K562 (cell line): ENCODE data around the gene KCTD1. TPM values are rescaled to one million over a fixed set of nuclear protein-coding genes. Genes with fewer than 3 reads are reported as not detected.

Source experiments
- ATAC-seq: fragments of 200-7000 bp; cut with Tn5 transposase; 3 replicates; pipeline ENCODE4 v1.9.1; 2020; ENCODE audit warnings: moderate library complexity
- BruUV-seq: library from RNA; stranded (reverse); fragments of 400-500 nt; replicated peaks from 2 replicates; lab custom pipeline; 2021; lab: Mats Ljungman, UMichigan
- CTCF ChIA-PET: fragments of 300-600 bp; formaldehyde crosslinking; extraction: SDS; loops from one replicate; lab custom pipeline; 2021; ENCODE audit warnings: low intra/inter-chr PET ratio; lab: Yijun Ruan, JAX
- POLR2A ChIA-PET: fragments of 300-600, 350-650 bp; sonication (Branson Sonifier 250); formaldehyde crosslinking; extraction: SDS; loops from one replicate; lab custom pipeline; 2021; ENCODE audit warnings: antibody characterized with exemption, inconsistent platforms; lab: Yijun Ruan, JAX
- DNase-seq, 4 experiments: peaks; one replicate each; pipeline versions ENCODE4 v3.0.0 to v3.0.0-alpha.2; 2011 to 2018; ENCODE audit warnings: low spot score in 3 of 4, mixed read lengths in 3 of 4; ENCODE audit errors: extremely low read depth in 1 of 4
- FAIRE-seq: peaks from 2 replicates; lab custom pipeline; 2011; peaks lifted over from hg19 to GRCh38; lab: Jason Lieb, UNC
- H2AFZ ChIP-seq: 2 replicates; pipeline ENCODE4 v1.6.0; 2011; ENCODE audit warnings: low read depth, low read length, control low read depth, inconsistent platforms
- H3K27ac ChIP-seq: fragments of 200-600 bp; 3 replicates; pipeline ENCODE4 v1.8.0; 2011; ENCODE audit warnings: low read depth, mild to moderate bottlenecking, control low read depth, inconsistent platforms, low read length, moderate library complexity, mixed read lengths; ENCODE audit errors: extremely low read depth
- H3K27me3 ChIP-seq, 2 experiments: fragments of 300-600 bp in 1 of 2; 2 replicates in 1 of 2; 3 replicates in 1 of 2; pipeline versions ENCODE4 v1.6.0 to v1.8.0; 2011; ENCODE audit warnings: inconsistent platforms in 2 of 2, low read length in 2 of 2, mild to moderate bottlenecking in 1 of 2, mixed read lengths in 1 of 2, moderate library complexity in 1 of 2; ENCODE audit not compliant: control insufficient read depth in 2 of 2, insufficient read depth in 2 of 2
- H3K36me3 ChIP-seq: fragments of 300-600 bp; 3 replicates; pipeline ENCODE4 v1.8.0; 2011; ENCODE audit warnings: mild to moderate bottlenecking, low read length, inconsistent platforms; ENCODE audit not compliant: control insufficient read depth, insufficient read depth
- H3K4me1 ChIP-seq, 2 experiments: fragments of 200-600 bp in 1 of 2; replicated peaks in 1 of 2; 2 replicates in 1 of 2; 3 replicates in 1 of 2; pipeline versions ENCODE4 v1.5.1 to v1.8.0; 2011; ENCODE audit warnings: inconsistent platforms in 2 of 2, low read length in 2 of 2, mild to moderate bottlenecking in 1 of 2, mixed read lengths in 1 of 2, moderate library complexity in 1 of 2; ENCODE audit not compliant: control insufficient read depth in 2 of 2, insufficient read depth in 2 of 2
- H3K4me2 ChIP-seq: 2 replicates; pipeline ENCODE4 v1.6.1; 2011; ENCODE audit warnings: low read length, control low read depth, inconsistent platforms, mixed read lengths; ENCODE audit not compliant: insufficient read depth
- H3K4me3 ChIP-seq: fragments of 200-600 bp; sonication (generic), shearing (Covaris generic); 2 replicates; pipeline ENCODE4 v1.5.1; 2016; ENCODE audit warnings: control low read depth, inconsistent platforms
- H3K79me2 ChIP-seq: fragments of 200-600 bp; 3 replicates; pipeline ENCODE4 v1.8.0; 2011; ENCODE audit warnings: low read length, inconsistent platforms; ENCODE audit not compliant: control insufficient read depth, insufficient read depth
- H3K9ac ChIP-seq, 2 experiments: 2 replicates each; pipeline versions ENCODE4 v1.6.0 to v1.6.1; 2011; ENCODE audit warnings: low read depth in 2 of 2, low read length in 2 of 2, control low read depth in 1 of 2, inconsistent platforms in 1 of 2, mild to moderate bottlenecking in 1 of 2, mixed read lengths in 1 of 2; ENCODE audit not compliant: insufficient read depth in 1 of 2
- H3K9me1 ChIP-seq: one replicate; pipeline ENCODE4 v1.6.0; 2011; ENCODE audit warnings: inconsistent platforms, mild to moderate bottlenecking, low read length, moderate library complexity; ENCODE audit not compliant: control insufficient read depth, insufficient read depth
- H3K9me3 ChIP-seq: replicated peaks from 2 replicates; pipeline ENCODE4 v1.5.1; 2011; ENCODE audit warnings: low read depth, low read length, inconsistent platforms; ENCODE audit not compliant: control insufficient read depth, insufficient read depth
- H4K20me1 ChIP-seq: replicated peaks from 2 replicates; pipeline ENCODE4 v1.6.1; 2011; ENCODE audit warnings: low read length, inconsistent platforms, mixed read lengths; ENCODE audit not compliant: control insufficient read depth, insufficient read depth
- BRD9 ChIP-seq: fragments of 450-650 bp; IDR thresholded peaks from 2 replicates; pipeline ENCODE4 v1.6.1; 2018; ENCODE audit warnings: low read depth; ENCODE audit not compliant: partially characterized antibody
- CTBP1 ChIP-seq: fragments of 450-650 bp; IDR thresholded peaks from 2 replicates; pipeline ENCODE4 v1.6.1; 2016; ENCODE audit warnings: borderline replicate concordance
- RAD51 ChIP-seq: fragments of 450-650 bp; IDR thresholded peaks from 2 replicates; pipeline ENCODE4 v1.7.1; 2016; ENCODE audit warnings: low read depth, mild to moderate bottlenecking, borderline replicate concordance
- SIN3A ChIP-seq, 2 experiments: fragments of 150-350 bp in 1 of 2; IDR thresholded peaks; 2 replicates each; pipeline ENCODE4 v1.6.1; 2011 to 2016; ENCODE audit warnings: borderline replicate concordance in 2 of 2, low read depth in 2 of 2, low read length in 2 of 2, mild to moderate bottlenecking in 2 of 2, moderate library complexity in 2 of 2; ENCODE audit not compliant: control insufficient read depth in 1 of 2
- TAF15 ChIP-seq: fragments of 200-400 bp; formaldehyde crosslinking; IDR thresholded peaks from 2 replicates; pipeline ENCODE4 v1.6.1; 2017; ENCODE audit warnings: mild to moderate bottlenecking, low read depth, low read length, moderate library complexity
- TBL1XR1 ChIP-seq, 2 experiments: IDR thresholded peaks; 2 replicates each; pipeline ENCODE4 v1.6.1; 2012; ENCODE audit warnings: improper control_type of control experiment in 2 of 2, low read length in 2 of 2, mild to moderate bottlenecking in 1 of 2
- ZBTB8A ChIP-seq: fragments of 450-650 bp; IDR thresholded peaks from 2 replicates; pipeline ENCODE4 v1.6.1; 2018; ENCODE audit warnings: mild to moderate bottlenecking, moderate library complexity; ENCODE audit not compliant: partially characterized antibody
- ZNF134 ChIP-seq: fragments of 250-450 bp; sonication (Bioruptor Pico); conservative IDR thresholded peaks from 2 replicates; pipeline ENCODE4 v1.4.0; 2020
- ZNF146 ChIP-seq: IDR thresholded peaks from one replicate; pipeline ENCODE4 v1.6.1; 2018; ENCODE audit warnings: missing compliant biosample characterization; ENCODE audit not compliant: unreplicated experiment
- ZSCAN29 ChIP-seq: fragments of 450-650 bp; IDR thresholded peaks from 2 replicates; pipeline ENCODE4 v1.6.1; 2017
- WGBS: fragments of 100-300 bp; shearing (Covaris generic); methylation state at CpG from one replicate; pipeline ENCODE4 v1.1.6; 2016; ENCODE audit warnings: low coverage, mixed read lengths; ENCODE audit not compliant: insufficient coverage; ENCODE audit errors: missing lambda C conversion rate; 5-methylcytosine and 5-hydroxymethylcytosine counted together
- in situ Hi-C: fragments of 300-500 bp; cut with MboI; formaldehyde crosslinking; loops from 4 replicates; pipeline ENCODE4 v1.15.0; 2018; ENCODE audit warnings: inconsistent platforms, mixed read lengths
- intact Hi-C: fragments of 100-400 bp; cut with micrococcal nuclease; formaldehyde crosslinking; loops from 2 replicates; pipeline ENCODE4 v1.14.2; 2022
- polyA plus RNA-seq, 8 experiments: library from polyadenylated mRNA; depleted of rRNA in 4 of 8; stranded (reverse) in 5 of 8; unstranded in 3 of 8; fragments of >200 nt; fragmentation: Nextera tagmentation in 2 of 8; fragmentation: Illumina TruSeq in 1 of 8; extraction: Ambion mirVana in 2 of 8; extraction: Trizol in 1 of 8; gene quantifications; 2 replicates each; pipeline versions ENCODE4 v1.2.1 to v1.2.3, GENCODE V29; 2011 to 2014; ENCODE audit warnings: inconsistent platforms in 1 of 8, missing spikeins in 1 of 8
- total RNA-seq, 7 experiments: library from RNA; depleted of rRNA in 6 of 7; stranded (reverse); fragments of >200 nt in 6 of 7; fragmentation: Illumina TruSeq in 2 of 7; extraction: Trizol in 2 of 7; gene quantifications; 2 replicates each; pipeline versions ENCODE4 v1.2.1 to v1.2.3, GENCODE V29; 2011 to 2021; ENCODE audit warnings: low replicate concordance in 1 of 7
- TF ChIP-seq, protein P1 (sequence below): sonication (generic); formaldehyde crosslinking; IDR thresholded peaks from 2 replicates; pipeline ENCODE4 v1.4.0; 2020; ENCODE audit warnings: mild to moderate bottlenecking, missing genetic modification reagents
- TF ChIP-seq, protein P2 (sequence below), 2 experiments: fragments of 450-650 bp in 1 of 2; IDR thresholded peaks; 2 replicates each; pipeline ENCODE4 v1.6.1; 2011 to 2017; ENCODE audit warnings: low read depth in 2 of 2, antibody characterized with exemption in 1 of 2, borderline replicate concordance in 1 of 2, low read length in 1 of 2, mild to moderate bottlenecking in 1 of 2, mixed read lengths in 1 of 2; ENCODE audit not compliant: control insufficient read depth in 1 of 2
- TF ChIP-seq, protein P3 (sequence below), 3 experiments: fragments of 200-800 bp in 1 of 3; fragments of 250-450 bp in 1 of 3; fragments of 450-650 bp in 1 of 3; sonication (Bioruptor Pico) in 1 of 3; sonication (Bioruptor generic) in 1 of 3; formaldehyde crosslinking in 1 of 3; IDR thresholded peaks; 2 replicates each; pipeline versions ENCODE4 v1.6.1 to v1.8.0; 2016 to 2022; ENCODE audit warnings: mild to moderate bottlenecking in 2 of 3, missing genetic modification characterization in 2 of 3, missing compliant biosample characterization in 1 of 3, moderate library complexity in 1 of 3

KCTD1 gene
- total and polyA plus RNA-seq, 9 of the 15 experiments (the other 6 are each of a cell fraction or from before 2014, with no cell fraction given): not detected

DNA sequence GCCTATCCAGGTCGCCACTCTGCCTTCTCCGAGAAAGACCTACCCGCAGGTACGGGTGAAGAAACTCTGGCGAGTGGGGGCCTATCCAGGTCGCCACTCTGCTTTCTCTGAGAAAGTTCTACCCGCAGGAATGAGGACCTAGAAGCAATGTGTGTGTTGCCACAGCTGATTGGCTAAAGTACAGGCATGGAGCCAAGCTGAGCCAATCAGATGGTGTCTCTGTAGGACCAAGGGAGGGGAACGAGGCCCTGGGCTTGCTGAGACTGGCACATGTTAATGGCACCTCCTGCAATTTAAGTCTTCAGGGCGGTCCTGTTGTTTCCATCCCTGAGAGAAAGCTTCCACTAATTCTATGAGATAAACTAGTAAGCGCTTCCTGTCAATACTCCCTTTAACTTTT lies 82.3 kb downstream of the KCTD1 start:
- DNase-seq: peak in 3 of 4 experiments; percentile 29 to 44 (median 33)
- H3K27me3 ChIP-seq: peaks cover 2 to 23% of the 10 kb centered on the region in 2 experiments; a peak in 1 of 5 replicates
- H2AFZ ChIP-seq: no peak overlapping the region
- no peak overlapping the region for H3K27ac ChIP-seq
- intact Hi-C loops (no loop called here), in situ Hi-C loops (no loop called here)
- no peak overlapping the region for H3K4me2 ChIP-seq
- H3K4me3 ChIP-seq: no peak overlapping the region
- no peak for ATAC-seq
- H3K9ac ChIP-seq: no peak overlapping the region
- H3K9me1 ChIP-seq: no peaks in the 10 kb centered on the region
- no TSS peak for BruUV-seq
- no peaks in the 10 kb centered on the region for H3K79me2 ChIP-seq
- ChIA-PET CTCF (no interaction called here), POLR2A (interaction anchor here (0.6 kb wide), 1 partner anchor 104 kb away, joined by 3 read pairs; no protein-coding TSS in a partner anchor)
- 0% methylated on average over 10 of the region's 10 CpGs for WGBS
- no peaks in the 10 kb centered on the region for H3K36me3 ChIP-seq
- H4K20me1 ChIP-seq: no peaks in the 10 kb centered on the region
- no peaks in the 10 kb centered on the region for H3K9me3 ChIP-seq
- H3K4me1 ChIP-seq: no peaks in the 10 kb centered on the region
- no peak for FAIRE-seq
- TF ChIP-seq RAD51: no peak
- TF ChIP-seq ZBTB8A: no peak
- no peak for TF ChIP-seq SIN3A (IDR thresholded peaks at IDR 0.05; ENCODE audit: borderline replicate concordance in 2 of 2, control insufficient read depth in 1 of 2, low read depth in 2 of 2, low read length in 2 of 2)
- no peak for TF ChIP-seq ZNF134
- TF ChIP-seq, protein P1, sequence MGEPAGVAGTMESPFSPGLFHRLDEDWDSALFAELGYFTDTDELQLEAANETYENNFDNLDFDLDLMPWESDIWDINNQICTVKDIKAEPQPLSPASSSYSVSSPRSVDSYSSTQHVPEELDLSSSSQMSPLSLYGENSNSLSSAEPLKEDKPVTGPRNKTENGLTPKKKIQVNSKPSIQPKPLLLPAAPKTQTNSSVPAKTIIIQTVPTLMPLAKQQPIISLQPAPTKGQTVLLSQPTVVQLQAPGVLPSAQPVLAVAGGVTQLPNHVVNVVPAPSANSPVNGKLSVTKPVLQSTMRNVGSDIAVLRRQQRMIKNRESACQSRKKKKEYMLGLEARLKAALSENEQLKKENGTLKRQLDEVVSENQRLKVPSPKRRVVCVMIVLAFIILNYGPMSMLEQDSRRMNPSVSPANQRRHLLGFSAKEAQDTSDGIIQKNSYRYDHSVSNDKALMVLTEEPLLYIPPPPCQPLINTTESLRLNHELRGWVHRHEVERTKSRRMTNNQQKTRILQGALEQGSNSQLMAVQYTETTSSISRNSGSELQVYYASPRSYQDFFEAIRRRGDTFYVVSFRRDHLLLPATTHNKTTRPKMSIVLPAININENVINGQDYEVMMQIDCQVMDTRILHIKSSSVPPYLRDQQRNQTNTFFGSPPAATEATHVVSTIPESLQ: no peak
- TF ChIP-seq, protein P2, sequence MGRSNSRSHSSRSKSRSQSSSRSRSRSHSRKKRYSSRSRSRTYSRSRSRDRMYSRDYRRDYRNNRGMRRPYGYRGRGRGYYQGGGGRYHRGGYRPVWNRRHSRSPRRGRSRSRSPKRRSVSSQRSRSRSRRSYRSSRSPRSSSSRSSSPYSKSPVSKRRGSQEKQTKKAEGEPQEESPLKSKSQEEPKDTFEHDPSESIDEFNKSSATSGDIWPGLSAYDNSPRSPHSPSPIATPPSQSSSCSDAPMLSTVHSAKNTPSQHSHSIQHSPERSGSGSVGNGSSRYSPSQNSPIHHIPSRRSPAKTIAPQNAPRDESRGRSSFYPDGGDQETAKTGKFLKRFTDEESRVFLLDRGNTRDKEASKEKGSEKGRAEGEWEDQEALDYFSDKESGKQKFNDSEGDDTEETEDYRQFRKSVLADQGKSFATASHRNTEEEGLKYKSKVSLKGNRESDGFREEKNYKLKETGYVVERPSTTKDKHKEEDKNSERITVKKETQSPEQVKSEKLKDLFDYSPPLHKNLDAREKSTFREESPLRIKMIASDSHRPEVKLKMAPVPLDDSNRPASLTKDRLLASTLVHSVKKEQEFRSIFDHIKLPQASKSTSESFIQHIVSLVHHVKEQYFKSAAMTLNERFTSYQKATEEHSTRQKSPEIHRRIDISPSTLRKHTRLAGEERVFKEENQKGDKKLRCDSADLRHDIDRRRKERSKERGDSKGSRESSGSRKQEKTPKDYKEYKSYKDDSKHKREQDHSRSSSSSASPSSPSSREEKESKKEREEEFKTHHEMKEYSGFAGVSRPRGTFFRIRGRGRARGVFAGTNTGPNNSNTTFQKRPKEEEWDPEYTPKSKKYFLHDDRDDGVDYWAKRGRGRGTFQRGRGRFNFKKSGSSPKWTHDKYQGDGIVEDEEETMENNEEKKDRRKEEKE (IDR thresholded peaks at IDR 0.05; ENCODE audit: borderline replicate concordance in 1 of 2, control insufficient read depth in 1 of 2, low read depth in 2 of 2, low read length in 1 of 2): no peak
- TF ChIP-seq, protein P3, sequence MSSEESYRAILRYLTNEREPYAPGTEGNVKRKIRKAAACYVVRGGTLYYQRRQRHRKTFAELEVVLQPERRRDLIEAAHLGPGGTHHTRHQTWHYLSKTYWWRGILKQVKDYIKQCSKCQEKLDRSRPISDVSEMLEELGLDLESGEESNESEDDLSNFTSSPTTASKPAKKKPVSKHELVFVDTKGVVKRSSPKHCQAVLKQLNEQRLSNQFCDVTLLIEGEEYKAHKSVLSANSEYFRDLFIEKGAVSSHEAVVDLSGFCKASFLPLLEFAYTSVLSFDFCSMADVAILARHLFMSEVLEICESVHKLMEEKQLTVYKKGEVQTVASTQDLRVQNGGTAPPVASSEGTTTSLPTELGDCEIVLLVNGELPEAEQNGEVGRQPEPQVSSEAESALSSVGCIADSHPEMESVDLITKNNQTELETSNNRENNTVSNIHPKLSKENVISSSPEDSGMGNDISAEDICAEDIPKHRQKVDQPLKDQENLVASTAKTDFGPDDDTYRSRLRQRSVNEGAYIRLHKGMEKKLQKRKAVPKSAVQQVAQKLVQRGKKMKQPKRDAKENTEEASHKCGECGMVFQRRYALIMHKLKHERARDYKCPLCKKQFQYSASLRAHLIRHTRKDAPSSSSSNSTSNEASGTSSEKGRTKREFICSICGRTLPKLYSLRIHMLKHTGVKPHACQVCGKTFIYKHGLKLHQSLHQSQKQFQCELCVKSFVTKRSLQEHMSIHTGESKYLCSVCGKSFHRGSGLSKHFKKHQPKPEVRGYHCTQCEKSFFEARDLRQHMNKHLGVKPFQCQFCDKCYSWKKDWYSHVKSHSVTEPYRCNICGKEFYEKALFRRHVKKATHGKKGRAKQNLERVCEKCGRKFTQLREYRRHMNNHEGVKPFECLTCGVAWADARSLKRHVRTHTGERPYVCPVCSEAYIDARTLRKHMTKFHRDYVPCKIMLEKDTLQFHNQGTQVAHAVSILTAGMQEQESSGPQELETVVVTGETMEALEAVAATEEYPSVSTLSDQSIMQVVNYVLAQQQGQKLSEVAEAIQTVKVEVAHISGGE (CRISPR knock-in tag; IDR thresholded peaks at IDR 0.05): no peak
- TF ChIP-seq TBL1XR1 (IDR thresholded peaks at IDR 0.05; ENCODE audit: low read length in 2 of 2): no peak
- TF ChIP-seq CTBP1: no peak
- no peak for TF ChIP-seq ZNF146
- TF ChIP-seq TAF15: no peak
- TF ChIP-seq BRD9: no peak
- TF ChIP-seq ZSCAN29: no peak
